GM18520 (cell line): ENCODE results near the gene COPS3.

Experiments used
- ATAC-seq: cut with Tn5 transposase; IDR thresholded peaks from one replicate; pipeline ENCODE4 v1.9.1; 2021; ENCODE audit not compliant: unreplicated experiment

COPS3 gene

DNA sequence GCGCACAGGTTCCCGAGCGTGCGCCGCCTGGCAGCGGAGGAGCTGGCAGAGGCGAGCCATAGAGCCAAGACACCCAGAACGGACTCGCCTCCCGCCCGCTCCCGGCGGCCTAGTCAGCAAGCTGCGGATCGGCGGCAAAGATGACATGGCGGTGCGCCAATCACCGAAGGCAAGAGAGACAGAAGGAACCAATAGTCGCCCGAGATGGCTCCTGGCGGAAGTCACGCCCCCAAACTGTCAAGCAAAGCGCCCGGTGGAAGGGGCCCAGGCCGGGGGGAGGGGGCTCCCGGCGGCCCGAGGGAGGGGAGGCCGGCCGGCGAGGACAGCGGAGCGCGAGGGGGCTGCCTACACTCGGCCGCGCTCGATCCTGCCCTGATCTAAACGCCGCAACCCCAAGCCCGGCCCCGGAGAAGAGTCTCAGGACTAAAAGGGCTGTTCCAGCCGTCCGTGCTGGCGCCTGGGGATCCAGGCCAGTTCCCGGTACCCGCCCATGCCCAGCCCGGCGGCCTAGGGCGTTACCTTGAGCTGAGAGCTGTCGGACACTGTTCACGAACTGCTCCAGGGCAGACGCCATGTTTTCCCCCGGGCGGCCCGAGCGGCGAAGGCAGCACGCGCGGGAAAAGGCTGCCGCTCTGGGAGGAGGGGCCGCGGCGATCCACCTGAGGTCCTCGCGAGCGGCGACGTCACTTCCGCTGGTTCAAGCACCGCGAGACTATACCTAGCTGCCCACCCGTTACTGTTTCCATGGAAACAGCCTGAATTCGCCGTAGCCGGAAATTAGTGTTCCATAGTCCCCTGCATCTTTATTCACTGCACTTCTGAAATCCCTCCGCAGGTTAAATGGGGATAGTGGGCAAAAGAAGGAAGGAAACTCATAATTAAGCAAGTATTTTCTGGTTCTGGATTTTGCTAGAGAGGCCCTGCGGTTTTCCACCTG is at the start of gene COPS3:
COPS3 (minus strand) TSS at position 634 of the 937 bp plus-strand sequence; CDS start at position 574, 60 bp downstream.
- peak; percentile 91 for ATAC-seq

DNA sequence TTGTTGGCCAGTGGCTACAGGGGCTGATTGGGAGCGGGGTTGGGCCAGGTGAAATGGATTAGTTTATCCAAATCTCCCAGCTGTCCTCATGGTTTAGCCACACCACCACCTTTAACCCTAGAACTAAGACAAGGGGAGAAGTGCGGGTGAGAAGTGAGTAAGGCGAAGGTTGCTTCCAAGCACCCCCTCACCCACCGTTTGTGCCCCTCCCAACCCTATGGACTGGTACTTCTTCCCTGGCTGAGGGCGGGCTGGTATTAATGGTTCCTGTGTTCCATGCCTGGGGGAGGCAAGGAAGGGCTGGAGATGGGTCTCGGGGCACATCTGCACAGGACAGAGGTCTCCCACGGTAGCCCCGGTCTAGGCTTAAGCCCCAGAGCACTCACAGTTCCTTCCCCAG is 47.2 kb upstream of the COPS3 start:
- no peak for ATAC-seq

DNA sequence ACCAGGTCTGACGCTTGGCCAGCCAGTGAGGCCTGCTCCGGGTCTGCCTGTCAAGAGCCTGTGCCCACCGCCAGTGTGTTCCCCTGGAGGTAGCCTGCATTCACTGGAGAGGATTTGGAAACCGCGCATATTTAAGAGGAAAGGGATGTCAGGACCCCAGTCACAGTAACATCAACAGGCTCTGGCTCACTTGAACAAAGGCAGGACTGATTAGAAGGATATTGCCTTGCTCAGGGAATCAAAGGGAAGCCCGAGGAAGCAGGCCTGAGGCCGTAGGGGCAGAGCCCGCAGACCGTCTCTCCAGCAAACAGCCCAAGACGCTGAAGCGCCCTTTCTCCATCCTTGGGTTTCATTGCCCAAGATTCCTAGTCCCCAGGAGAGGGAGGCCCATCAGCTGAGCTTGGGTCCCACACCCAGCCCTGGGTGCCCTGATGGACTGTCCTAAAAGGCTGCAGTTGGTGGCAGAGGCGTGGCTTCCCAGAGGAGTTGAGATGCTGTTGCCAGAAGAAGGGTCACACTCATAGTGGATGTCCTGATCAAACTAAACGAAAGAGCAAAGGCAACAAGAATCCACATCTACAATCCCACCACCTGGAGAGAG is 45.3 kb upstream of the COPS3 start:
- no peak for ATAC-seq

DNA sequence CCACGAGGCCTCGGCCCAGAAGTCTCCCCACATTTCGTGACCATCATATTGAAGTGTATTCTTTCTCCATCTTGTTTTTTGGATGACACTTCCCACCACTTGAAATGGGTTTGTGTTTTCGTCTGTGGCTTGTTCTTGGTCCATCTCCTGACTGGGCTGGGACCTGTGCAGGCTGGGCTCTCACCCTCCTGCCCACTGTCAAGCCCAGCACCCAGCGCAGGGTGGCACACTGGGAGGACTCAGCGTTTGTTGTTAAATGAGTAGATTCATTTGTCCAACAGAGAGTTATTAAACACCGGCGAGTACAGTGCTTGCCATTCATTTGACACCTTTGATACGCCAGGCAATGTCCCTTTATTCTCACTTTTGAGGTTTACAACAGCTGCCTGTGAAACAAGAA is 44.8 kb upstream of the COPS3 start:
- no peak for ATAC-seq

DNA sequence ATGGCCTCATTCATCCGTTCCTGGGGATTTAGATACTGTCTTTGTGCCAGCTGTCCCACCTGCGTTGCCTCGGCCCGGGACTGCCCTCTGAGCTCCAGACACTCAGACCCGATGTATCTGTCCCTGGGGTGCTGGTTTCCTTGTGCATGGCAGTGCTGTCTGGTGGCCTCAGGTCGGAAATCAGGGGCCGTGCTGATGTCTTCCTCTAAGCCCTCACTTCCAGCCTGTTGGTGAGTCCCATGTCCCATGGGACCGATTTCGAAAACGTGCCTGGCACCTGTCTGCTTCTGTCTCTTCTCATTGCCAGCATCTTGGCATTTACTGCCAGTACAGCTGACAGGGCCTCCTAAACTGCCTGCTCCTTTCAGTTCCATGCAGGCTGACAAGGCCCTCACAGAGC is 44.2 kb upstream of the COPS3 start:
- no peak for ATAC-seq

DNA sequence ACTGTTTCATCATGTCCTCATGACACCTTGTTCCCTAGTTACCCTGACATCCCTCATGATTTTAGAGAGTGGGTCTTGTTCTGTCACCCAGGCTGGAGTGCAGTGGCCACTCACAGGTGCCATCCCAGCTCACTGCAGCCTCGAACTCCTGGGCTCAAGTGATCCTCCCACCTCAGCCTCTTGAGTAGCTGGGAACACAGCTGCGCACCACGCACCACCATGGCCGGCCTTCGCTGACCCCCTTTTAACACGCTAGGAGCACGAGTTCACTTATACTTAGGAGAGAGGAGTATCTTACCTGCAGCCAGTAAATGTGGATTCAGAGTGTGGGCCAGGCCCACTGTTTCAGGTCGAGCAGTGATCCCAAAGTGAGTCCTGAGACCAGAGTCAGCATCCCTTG is 43.6 kb upstream of the COPS3 start:
- ATAC-seq: no peak

DNA sequence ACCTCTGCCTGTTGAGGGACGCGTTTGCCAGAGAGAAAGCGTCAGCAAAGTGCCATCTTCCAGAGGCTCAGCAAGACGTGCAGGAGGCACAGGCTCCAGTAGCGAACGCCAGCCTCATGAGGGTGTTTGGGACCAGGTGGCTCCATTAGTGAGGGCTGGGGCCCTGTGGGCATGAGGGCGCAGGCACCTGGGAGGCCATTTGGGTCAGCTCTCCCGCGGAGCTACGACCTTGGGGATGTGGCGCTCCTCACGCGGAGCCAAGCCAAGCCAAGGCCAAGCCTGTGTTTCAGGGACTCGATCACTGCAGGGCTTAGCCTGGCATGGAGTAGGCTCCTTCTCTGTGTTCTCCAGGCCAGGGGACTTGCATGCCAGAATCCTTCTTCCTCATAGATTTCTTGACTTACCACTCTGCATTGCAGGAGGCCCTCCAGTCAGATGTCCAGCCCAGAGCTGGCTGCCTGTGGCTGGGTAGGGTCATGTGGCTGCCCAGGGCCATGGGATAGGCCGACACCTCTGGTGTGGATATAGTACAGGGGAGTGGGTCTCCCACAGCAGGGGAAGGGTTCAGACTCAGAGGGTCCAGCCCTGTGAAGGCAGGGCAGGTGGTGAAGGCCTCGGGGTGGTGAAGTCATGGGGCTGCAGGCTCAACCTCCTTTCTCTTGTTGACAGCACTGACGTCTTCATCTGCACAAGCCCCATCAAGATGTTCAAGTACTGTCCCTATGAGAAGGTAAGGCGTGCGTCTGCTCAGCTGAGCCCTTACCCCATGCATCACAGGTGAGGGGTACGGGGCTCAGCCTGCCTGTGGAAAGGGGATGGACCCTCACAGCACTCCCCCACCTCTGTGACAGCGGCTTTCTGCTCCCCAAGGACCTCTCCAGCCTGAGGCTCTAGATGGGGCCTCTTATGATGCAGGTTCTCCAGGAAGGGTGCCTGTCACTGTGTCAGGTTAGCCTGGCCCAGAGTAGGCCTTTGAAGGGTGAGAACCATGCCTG is 41.8 kb upstream of the COPS3 start:
- no peak for ATAC-seq

DNA sequence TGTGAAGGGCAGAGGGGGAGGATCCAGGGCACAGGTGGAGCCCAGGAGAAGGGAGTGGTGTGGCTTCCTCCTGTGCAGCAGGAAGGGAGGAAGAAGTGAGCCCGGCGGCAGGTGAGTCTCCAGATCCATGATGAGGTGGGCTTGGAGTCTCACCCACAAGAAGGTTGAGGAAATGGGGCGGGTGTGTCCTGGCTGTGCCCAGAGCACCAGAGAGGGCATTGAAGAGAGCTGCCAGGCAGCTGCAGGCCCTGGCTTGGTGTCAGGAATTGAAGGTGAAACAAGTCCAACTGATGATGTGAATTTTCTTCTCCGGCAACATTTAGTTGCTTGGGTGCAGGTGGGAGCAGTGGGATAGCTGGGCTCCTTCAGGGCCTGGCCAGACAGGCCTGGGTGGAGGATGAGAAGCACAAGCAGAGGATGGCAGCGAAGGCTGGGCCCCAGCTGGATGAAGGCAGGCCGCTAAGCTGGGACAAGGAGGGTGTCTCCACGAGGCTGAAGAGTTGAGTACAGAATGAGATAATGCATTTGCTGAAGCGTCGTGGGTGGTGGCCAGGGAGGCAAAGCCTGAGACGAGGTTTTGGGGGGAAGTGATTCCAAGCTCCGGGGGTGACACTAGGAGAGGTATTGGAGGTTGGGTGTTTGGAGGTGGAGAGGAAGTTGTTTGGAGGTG is 40.4 kb upstream of the COPS3 start:
- ATAC-seq: no peak

DNA sequence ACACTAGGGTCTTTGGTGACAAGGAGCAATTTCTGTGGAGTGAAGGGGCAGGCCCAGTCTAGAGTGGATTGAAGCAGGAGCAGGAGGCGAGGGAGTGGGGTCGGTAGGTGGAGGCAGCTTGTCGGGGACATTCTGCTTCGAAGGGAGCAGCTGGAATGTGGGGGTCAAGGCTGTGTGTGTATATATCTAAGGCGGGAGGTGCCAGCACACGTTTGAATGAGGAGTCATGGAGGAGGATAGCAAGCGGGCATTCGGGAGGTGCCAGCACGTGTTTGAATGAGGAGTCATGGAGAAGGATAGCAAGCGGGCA is 39.8 kb upstream of the COPS3 start:
- no peak for ATAC-seq

DNA sequence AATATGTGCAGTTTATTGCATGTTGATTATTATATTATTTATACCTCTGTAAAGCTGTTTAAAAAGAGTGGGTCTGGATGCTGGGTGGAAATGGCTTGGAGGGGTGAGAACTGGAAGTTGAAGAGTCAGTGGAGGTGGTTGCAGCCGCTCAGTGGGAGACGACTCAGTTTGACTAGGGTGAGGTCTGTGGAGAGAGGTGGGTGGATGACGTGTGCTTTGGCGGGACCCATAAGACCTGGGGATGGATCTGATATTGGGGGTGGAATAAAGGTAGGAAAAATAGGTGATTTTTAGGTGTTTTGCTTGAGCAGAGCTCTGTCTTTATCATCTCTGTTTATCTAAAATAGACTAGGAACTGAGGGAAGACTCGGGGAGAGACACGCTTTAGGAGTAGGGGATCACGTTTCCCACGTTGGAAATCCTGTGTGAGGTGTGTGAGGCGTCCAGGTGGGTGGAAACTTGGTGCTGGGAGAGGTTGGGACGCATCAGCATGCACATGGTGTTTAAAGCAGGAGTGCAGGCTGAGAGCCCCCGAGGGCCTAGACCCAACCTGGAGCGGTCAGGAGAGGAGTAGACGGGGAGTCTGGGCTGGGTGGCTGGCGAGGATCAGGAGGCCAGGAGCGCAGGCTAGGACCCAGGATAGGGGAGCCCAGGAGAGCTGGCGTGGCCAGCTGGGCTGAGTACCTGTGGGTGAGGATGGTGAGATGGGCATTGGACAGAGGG is 39.3 kb upstream of the COPS3 start:
- ATAC-seq: no peak

DNA sequence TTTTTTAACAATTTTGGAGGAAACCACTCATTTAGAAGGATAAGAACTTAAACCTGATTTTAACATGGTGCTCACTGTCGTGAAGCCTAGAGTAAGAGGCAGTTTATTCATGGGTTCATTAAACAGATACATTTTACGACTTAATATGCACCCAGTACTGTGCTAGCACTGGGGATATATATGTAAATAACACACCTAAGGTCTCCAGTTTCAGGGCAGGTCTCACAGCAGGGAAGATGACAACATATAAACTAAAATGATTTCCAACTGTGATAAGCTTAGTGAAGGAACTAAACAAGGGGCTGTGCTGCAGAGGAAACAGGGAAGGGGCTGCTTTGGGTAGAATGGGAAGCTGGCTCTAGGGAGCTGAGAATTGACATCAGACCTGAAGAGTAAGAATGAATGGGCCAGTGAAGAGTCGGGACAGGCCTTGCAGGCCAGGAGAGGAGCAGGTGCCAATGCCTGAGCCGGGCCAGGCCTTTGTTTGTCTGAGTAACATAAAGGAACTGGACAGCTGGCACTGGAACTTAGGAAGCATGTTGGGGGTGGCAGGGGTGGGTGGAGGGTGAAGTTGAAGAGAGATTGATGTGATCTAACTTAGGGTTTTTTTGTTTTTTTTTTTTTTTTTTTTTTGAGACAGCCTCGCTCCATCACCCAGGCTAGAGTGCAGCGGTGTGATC is 34.2 kb upstream of the COPS3 start:
- no peak for ATAC-seq

DNA sequence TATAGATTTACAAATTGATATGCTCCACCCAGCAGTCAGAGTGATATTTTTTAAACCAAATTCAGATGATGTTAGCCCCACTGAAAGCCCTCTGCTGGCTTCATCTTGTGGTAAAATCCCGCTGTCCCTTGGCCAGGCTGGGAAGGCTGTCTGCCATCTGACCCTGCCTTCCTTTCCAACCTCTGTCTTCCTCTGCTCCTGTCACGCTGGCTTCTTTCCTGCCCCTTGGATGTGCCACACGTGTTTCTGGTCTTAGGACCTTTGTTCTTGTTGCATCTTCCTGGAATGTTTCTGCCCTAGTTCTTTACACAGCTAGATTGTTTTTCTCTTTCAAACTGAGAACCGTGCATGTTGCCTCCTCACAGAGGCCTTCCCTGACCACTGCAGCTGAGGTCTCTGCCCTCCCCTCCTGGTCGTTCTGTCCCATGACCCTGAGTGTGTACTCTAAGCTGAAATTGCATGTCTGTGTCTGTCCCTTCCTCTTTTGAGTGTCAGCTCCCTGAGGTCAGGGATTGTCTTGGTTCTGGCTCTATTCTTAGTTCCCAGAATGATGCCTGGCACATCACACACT is 33.5 kb upstream of the COPS3 start:
- no peak for ATAC-seq

DNA sequence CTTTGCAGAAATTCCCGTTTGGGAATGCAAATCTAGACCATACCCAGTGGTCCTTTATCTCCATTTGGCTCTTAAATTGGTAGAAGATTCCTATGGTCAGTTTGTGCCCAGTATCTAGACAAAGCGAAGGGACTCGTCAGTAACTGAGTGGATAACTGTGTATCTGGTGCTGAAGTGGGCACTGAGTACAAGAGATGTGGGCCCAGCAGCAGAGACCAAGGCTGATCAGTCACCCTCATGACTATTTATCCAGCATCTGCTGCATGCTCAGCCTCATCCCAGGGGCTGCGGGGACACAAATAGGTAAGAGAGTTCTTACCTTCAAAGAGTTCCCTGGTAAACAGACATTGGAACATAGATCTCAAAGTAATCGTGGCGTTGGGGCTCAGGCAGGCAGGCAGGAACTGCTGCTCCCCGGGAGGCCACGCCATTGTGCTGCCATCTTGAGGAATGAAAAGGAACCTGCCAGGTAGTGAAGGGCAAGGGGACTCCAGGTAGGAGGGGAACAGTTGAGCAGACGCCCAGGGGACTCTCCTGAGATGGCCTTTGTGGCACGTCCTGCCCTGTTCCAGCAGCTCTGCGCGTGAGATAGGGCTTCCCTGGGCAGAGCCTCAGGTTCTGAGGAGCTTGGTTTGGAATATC is 32.4 kb upstream of the COPS3 start:
- no peak for ATAC-seq

DNA sequence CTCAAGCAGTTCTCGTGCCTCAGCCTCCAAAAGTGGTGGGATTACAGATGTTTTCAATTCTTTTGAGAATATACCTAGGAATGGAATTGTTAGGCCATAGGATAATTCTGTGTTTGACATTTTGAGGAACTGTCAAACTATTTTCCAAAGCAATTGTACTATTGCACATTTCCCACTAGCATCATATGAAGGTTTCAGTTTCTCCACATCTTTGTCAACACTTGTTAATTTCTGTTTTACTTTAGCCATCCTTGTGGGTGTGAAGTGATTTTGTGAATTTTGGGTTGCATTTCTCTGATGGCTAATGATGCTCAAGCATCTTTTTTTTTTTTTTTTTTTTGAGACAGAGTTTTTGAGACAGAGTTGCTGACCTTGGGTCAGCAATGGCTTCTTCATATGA is 28.3 kb upstream of the COPS3 start:
- no peak for ATAC-seq

DNA sequence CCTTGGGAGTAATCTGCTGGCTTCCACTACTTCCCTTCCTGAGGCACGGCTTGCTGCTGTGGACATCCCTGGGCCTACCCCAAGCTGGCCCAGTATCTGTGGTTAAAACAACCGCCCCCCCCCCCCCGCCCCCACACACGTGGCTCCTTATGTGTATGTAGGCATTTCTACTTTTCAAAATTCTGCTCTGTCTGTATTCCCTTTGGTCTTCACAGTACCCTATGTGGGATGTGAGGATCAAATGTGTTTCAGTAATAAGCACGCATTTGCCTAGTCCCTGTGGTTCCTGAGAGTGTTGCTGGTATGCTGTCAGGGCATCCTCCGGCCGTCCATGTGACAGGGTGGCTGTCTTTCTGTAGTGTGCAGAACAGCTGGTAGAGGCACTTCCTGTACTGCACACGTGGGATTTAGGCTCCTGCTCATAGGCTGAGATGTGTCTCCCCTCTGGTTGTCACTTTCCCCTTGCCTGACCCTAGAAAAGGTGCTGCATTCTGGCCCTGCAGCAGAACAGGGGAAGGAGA is 24.3 kb upstream of the COPS3 start:
- peak; percentile 73 for ATAC-seq

DNA sequence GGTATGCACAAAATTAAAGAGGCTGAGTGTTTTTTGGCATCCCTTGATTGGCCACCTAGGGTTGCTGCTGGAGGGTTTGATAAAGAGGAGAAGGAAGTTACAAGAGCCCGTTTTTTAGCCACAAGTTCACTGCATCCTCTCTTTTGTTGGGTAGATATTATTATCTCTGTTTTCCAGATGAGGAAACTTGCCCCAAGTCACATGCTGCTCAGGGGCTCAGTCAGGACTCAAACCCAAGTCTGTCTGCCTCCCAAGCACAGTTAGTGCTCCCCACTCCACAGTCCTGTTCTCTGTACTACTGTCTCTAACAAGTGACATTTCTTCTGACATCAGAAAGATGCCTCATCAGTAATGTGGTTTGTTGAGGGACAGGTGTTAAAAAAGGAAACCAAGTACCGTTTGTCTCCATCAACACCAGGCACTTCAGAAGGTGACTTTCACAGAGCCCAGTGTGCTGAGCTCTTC is 23.5 kb upstream of the COPS3 start:
- ATAC-seq: no peak

DNA sequence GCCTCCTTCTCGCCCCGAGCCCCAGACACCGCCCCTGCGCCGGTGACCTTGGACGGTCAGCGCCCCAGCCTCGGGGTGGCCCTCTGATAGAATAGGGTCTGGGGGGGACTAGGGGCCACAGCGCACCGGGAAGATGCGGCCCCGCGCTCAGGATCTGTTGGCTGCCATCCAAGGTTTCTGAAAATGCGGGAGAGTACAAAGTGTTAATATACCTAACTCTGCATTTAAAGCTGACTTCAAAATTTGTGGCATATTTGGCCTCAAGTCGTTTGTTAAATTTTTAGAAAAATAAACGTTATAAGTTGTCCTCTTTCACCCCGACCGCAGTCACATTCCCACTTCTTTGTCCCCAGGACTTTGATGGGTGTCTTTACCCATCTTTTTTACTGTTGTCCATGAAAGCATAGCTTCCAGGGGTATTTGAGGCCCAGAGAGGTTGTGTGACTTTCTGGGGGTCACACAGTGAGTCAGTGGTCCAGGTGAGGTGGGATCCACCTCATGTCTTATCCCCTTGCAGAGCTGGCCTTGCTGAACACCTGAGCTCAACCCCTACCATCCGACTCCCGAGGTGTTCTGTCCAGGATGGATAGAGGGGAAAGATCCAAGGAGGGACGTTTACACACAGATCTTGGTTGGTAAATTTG is 22.9 kb upstream of the COPS3 start:
- no peak for ATAC-seq
